ENCODE results near the gene NCCRP1.

NCCRP1 gene, protein sequence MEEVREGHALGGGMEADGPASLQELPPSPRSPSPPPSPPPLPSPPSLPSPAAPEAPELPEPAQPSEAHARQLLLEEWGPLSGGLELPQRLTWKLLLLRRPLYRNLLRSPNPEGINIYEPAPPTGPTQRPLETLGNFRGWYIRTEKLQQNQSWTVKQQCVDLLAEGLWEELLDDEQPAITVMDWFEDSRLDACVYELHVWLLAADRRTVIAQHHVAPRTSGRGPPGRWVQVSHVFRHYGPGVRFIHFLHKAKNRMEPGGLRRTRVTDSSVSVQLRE

DNA sequence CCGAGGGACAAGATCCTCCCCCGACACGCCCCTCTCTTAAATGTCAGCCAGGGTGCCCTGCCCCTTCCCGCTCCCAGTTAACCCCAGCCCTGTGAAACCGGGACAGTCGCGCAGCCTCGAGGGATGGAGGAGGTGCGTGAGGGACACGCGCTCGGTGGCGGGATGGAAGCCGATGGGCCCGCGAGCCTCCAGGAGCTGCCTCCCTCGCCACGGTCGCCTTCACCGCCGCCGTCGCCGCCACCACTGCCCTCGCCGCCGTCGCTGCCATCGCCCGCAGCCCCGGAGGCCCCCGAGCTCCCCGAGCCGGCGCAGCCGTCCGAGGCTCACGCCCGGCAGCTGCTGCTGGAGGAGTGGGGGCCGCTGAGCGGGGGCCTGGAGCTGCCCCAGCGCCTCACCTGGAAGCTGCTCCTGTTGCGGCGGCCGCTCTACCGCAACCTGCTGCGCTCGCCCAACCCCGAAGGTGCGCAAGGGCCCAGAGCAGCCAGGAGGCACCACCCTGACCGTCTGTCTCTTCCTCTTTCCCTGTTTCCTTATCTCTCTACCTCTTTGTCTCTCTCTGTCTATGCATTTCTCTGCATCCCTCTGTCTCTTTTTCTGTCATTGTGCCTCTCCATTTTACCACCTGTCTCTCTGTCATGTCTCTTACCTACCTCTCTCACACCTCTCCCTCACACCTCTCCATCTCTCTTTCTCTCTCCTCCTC lies at the start of gene NCCRP1:
Gene NCCRP1, plus strand, starts transcription at position 105 of the 703 bp plus-strand sequence. Its CDS starts 19 bp downstream, at position 124.
- no peak for DNase-seq (ENCODE audit: low spot score)

DNA sequence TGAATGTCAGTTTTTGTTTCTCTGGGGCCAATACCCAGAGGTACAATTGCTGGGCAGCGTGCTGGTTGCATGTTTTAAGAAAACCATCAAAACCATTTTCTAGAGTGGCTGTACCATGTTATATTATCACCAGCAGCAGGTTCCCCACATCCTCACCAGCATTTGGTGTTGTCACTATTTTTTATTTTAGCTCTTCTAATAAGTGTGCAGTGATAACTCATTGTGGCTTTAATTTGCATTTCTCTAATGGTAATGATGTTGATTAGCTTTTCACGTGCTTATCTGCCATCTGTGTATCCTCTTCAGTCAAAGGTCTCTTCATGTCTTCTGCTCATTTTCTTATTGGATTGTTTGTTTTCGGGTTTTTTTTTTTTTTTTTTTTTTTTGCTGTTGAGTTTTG lies 49.3 kb upstream of the NCCRP1 start:
- DNase-seq (ENCODE audit: low spot score), result no peak

DNA sequence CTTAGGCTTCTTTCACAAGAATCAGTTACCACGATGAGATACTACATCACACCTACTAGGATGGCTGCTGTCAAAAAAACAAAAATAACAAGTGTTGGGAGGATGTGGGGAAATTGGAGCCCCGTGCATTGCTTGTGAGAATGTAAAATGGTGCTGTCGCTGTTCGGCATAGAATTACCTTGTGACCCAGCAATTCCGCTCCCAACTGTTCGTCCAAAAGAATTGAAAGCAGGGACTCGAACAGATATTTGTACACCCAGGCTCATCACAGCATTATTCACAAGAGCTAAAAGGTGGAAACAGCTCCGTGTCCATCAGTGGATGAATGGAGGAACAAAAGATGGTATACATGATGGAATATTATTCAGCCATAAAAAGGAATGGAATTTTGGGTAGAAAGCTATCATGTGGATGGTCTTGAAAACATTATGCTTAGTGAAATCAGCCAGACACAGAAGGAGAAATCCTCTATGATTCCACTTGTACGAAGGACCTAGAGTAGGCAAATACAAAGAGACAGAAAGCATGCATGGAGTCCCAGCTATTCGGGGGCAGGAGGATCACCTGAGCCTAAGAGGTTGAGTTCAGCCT lies 47.7 kb upstream of the NCCRP1 start:
- DNase-seq (ENCODE audit: low spot score), result no peak

DNA sequence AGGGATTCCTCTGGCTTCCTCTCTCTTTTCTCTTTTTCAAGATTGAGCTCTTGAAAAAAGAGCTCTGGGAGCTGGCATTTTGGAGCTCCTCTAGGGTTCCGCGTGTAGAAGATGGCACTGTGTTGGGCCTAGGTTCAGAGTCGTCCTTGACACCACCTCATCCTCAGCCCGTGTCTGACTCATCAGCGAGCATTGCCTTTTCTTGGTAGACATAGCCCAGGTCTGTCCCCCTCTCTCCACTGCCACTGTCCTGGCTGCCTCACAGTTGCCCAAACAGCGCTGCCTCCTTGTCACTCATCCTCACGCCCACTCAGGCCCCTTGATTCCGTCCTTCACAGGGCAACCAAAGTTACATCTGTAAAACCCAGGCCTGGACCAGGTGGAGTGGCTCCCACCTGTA lies 46.5 kb upstream of the NCCRP1 start:
- DNase-seq (ENCODE audit: low spot score), result no peak

DNA sequence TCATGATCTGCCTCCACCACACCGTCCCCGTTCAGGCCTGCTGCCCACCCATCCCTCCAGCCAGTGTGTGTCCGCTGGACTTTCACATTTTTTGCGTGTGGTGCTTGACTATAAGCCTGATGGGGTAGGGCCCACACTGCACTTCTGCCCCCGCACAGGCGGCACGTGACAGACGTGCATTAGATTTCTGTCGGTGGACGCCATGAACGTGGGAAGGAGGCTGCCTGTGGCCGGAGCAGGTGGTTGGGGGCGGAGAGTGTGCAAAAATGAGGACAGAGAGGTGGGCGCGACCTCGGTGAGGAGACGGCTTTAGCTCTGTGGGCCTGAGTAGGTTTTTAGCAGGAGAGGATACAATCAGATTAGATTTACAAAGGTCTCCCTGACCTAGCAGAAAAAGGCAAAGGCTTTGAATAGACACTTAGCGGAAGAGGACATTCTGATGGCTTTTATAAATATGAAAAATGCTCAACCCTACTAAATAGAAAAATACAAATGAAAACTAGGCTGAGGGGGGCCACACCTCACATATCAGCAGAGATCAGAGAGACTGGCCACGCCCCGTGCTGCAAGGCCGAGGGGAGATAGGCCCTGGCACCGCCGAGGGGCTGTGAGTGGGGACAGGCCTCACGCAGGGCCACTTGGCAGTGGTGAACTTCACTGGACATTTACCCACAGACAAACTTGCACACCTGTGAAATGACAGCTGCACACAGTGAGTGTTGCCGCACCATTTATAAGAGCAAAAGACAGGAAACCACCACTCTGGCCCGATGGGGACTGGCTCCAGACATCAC lies 45.8 kb upstream of the NCCRP1 start:
- DNase-seq (ENCODE audit: low spot score), result no peak

DNA sequence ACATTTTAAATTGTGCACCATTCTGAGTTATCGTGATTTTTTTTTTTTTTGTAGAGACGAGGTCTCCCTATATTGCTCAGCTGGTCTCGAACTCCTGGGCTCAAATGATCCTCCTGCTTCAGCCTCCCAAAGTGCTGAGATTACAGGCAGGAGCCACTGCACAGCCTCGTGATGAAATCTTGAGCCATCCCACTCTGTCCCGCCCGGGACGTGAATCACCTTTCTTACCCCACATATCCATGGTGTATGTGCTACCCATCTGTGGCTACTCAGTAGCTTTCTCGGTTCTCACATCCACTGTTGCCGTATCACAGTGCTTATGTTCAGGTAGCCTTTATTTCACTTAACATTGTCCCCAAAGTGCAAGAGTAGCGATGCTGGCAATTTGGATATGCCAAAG lies 44.7 kb upstream of the NCCRP1 start:
- no peak for DNase-seq (ENCODE audit: low spot score)

DNA sequence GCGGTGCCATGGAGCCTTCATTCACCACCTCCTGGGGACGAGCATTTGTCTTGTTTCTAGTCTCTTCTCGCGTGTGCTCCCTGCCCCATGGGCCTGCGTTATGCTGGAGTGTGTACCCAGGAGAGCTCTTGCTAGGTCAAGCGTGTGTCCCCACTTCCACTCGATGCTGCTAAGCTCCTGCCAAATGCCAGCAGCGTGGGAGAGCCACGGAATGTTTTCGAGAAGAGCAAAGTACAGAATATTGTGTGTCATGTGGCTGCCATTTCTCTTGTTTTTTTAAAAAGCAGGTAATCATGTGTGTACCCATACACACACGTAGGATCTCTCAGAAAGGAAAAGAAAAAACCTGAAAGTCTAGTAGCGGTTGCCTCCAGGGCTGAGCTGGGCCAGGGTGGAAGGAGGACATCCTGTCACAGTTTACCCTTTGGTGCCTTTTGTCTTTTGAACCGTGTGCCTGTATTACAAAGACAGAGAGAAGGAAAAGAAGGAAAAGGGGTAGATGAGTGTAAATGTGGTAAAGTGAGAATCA lies 42.6 kb upstream of the NCCRP1 start:
- DNase-seq (ENCODE audit: low spot score), result no peak

DNA sequence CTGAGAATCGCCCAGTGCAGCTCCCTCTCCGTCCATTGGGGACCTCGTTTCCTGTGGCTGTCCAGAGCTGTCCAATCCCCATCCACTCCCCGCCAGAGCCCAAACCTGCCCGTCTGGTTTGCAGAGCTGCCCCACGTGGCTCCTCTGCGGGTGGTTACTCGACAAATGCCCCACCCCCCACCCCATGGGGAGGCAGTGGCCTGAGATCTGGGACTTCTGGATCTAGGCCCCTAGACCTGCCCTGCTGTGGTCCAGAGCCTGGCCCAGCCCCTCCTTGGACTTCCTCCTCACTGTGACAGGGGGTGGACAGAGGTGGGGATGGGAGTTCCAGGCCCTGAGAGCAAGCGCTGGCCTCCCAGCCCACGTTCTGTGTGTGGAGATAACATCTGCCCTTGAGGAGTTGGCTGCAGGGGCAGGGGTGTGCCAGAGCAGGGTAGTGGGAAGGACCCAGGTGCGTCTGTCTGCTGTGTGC lies 42.1 kb upstream of the NCCRP1 start:
- DNase-seq (ENCODE audit: low spot score), result no peak

DNA sequence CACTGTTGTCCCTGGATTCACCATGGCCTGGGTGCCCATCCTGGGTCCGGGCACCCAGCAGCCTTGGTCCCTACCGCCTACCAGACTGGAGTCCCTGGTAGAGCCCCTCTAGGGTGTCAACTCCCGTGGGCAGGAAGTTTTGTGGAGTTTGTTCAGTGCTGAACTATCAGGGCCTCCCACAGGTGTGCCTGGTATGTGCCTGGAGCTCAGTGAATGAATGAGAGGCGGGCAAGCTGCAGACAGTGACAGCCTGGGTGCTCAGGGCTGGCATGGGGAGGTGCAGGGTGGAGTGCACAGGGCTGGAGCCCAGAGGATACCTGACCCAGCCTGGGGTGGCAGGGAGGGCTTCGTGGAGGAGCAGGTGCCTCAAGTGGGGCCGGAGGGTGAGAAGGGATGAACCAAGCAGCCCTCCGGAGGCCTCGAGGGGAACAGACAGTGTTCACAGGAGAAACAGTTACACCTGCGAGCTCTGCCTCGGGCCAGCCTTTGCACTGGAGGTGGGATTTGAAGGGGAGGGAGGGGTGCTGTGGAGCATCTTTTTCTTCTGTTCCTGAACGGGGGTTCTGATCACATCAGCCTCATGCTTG lies 41.6 kb upstream of the NCCRP1 start:
- no peak for DNase-seq (ENCODE audit: low spot score)

DNA sequence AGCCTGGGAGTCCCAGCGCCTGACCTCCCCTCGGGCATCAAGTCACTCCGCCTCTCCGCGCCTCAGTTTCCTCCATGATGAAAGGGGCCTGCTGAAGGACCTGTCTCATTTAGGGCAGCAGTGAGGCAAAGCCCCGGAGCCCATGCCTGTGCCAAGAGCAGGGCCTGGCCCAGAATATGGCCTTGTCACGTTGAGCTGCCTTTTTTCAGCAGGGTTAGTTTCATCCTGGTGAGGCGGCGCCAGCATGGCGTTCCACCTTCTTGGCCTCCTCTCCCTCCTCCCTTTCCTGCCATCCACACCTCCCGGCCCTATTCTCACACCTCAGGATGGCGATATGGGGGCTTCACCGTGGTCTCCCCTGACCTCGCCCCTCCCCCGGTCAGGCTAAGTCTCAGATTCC lies 41.0 kb upstream of the NCCRP1 start:
- DNase-seq (ENCODE audit: low spot score), result no peak

DNA sequence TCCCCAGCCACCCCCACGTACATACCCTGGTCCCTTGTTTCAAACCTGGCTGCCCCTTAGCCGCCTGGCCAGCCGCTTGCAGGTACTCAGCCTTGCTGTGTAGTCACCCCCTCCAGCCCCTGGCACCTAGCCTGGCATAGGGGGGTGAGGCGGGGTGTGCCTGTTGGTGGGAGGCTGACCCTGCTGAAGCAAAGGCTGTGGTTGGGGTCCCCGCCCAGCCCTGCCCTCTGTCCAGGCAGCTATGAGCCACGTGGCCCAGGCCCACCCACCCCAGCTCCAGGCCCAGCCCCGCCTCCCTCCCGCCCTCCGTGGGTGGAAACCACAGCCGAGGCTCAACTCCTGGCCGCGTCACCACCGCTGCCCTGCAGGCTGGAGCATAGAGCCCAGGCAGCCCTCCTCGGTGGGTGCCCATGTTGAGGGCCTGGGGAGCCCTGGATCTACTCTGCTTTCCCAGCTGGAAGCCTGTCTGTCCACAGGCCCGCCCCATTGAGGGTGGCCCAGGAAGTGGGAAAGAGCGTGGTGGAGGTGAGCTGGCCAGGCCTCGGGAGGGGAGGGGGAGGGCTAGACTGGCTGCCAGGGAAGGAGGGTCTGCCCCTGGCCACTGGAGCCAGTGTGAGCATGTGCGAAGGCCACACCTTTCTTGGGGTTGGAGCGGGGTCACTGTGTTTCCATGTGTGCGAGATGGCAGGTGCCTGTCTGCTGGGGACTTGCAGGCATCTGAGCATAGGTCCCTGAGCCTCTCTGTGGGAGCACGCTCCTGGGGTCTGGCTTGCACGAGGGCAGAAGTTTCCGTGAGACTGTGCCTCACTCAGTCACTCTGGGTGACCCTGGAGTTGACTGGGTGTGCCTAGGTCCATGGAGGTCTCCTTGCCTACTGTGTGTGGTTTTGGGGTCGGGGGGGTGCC lies 40.2 kb upstream of the NCCRP1 start:
- DNase-seq (ENCODE audit: low spot score), result no peak

DNA sequence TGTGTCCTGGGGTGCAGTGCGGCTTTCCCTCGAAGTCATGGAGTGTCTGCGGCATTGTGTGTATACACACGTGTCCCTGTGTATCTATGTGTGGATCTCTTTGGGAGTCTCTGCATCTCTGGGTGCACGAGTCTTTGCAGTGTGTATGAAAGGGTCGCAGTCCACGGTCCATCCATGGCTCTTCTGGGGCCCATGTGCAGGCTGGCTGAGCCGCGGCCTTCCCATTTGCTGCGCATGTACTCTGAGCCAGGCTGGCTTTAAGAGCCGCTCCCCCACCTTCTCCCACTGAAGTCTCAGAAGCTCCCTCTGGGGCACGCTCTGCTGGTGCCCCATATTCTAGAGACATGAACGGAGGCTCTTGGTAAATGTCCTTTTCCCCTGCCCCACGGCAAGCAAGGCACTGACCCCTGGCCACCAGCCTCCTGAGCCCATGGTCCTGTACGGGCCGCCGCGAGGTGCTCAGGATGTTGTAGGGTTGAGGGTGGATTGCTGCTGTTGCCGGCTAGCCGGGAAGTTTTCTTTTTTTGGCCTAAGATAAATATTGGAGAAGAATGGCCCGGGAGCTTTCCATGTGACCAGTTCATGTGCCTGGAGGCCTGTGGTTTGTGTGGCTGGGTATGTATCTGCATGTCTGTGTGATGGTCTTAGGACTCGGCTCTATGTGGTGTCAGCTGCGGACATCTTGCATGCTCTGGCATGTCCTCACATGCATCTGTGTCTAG lies 39.3 kb upstream of the NCCRP1 start:
- no peak for DNase-seq (ENCODE audit: low spot score)

DNA sequence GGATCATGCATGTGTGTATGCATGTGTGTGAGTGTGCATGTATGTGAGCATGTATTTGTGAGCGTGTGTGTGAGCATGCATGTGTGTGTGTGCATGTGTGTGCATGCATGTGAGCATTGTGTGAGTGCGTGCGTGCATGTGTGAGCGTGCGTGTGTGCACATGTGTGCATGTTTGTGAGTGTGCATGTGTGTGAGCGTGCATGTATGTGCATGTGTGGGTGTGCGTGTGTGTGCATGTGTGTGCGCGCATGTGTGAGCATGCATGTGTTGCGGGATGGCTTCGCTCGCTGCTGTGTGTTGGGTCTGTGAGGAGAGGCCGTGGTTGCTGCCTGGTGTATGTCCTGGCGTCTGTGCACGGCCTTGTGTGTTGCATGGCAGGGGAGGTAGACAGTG lies 38.8 kb upstream of the NCCRP1 start:
- no peak for DNase-seq (ENCODE audit: low spot score)

DNA sequence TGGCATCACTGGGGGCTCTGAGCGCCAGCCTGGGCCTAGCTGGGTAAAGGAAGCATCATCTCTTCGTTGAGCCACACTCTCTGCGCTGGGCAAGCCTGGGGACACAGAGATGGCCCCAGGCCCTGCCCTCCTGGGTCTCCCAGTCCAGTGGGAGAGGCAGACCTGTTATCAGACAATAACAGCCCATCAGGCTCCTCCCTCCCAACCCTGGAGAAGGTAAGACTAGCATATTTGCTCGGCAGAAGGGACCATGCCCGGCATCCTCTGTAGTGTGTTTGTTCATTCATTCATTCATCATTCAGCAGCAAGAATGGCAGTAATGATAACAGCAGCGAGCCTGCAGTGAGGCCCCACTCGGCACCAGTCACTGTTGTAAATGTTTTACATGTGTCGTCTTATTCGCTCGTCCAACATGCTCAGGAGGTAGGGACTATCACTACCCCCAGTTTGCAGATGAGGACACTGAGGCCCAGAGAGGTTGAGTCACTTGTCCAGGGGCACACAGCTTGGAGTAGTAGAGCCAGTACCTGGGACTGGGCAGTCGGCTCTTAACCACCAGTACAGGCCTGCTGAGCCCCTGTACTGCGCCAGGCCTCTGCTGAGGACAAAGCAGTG lies 38.0 kb upstream of the NCCRP1 start:
- DNase-seq (ENCODE audit: low spot score), result no peak

DNA sequence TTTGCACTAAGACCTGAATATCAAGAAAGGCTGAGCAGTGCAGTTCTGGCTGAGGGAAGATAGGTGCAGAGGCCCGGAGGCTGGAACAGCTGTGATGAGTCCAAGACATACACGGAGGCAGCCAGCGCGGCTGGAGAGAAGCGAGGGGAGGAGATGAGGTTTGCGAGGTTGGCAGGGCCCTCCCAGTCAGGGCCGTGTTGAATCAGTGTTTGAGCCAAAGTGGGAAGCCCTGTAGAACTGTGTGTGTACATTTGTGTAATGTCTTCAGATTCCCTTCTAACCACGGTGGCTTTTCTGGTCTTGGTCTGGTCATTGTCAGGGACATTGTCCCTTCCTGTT lies 36.3 kb upstream of the NCCRP1 start:
- no peak for DNase-seq (ENCODE audit: low spot score)

DNA sequence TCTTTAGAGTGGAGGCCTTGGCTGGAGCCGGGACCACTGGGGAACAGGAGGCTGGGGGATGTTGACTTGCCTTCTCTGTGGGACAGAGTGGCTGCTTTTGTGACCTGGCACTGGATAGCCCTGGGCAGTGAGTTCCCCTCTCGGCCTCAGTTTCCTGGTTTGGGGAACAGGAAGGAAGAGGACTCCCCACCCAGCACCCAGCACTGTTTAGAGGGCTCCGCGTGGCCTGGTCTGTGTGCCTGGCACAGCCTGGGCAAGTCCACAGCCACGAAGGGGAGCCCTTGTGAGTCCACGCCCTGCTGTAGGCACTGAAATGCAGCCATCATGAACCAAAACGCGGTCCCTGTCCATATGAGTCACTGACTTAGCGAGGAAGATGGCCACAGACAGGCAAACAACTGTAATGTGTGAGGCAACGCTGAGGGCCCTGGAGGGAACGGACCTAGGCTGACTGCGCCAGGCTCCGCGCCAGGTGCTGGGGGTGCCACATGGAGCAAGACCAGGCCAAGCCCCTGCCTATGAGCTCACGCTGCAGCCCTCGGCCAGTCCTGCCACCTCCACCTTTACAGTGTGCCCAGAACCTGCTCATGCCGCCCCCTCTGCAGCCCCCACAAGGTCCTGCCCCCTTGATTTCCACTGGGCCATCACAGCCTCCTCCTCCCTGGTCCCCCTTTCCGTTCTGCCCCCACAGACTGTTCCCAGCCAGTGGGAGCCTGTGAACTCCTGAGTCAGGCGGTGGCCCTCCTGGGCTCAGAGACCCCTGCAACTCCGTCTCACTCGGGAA lies 35.7 kb upstream of the NCCRP1 start:
- no peak for DNase-seq (ENCODE audit: low spot score)

DNA sequence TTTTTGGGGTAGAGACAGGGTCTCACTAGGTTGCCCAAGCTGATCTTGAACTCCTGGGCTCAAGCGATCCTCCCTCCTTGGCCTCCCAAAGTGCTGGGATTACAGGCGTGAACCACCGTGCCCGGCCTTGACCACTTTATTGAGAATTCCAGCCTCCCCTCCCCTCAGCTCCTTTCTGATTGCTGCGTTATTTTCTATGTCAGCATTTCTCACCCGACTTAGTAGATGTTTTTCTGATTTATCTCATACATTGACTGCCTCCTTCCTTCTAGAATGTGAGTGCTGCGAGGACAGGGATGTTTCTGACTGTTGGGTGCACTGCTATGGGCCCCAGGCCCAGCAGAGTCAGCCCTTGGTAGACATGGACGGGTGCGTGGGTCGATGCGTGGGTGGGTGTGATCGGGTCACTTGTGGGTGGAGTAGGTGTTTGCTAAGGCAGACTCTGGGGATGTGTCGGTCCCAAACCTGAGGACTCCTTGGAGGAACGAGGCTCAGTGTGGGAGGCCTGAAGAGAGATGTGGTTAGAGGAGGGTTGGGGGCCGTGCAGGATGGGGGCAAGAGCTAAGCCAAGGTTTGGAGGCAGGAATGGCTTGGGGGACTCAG lies 34.2 kb upstream of the NCCRP1 start:
- no peak for DNase-seq (ENCODE audit: low spot score)

DNA sequence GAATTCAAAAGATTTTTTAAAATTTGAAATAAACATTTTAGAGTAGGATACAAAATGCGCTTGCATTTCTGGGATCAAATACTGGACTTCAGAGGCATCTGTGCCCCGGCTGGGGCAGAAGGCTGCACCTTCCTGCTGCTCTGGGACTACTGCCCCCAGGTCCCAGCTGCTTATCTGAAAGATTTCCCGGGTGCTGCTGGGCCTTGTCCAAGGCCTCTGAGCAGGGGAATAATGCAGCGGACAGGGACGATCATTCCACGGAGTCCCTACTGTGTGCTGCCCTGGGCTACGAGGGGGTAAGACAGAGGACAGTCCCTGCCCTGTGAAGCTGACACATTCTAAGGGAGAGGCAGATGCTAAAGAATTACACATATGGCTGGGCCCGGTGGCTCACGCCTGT lies 33.1 kb upstream of the NCCRP1 start:
- no peak for DNase-seq (ENCODE audit: low spot score)

DNA sequence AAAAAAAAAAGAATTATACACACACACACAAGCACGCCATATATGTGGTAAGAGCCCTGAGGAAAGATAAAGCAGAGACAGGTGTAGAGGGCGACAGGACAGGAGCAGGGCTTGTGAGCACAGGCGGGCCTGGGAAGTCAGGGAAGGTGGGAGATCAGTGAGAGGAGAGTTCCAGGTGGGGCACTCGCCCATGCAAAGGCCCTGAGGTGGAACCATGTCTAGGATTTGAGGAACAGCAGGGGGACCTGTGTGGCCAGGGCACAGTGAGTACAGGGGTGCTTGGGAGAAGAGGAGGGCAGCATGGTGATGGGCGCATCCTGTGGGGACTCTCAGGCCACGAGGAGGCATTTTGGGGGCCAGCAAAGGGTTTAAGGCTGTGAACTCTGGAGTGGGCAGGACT lies 32.5 kb upstream of the NCCRP1 start:
- DNase-seq (ENCODE audit: low spot score), result no peak
